Peyer's patch (tissue), 4 donors: ENCODE data around the gene EVL.

Experiments
- POLR2A ChIP-seq, 2 donors: fragments of 450-650 bp; IDR thresholded peaks; one replicate each; pipeline ENCODE4 v1.5.1; 2017; ENCODE audit warnings: antibody characterized with exemption in 2 of 2, mild to moderate bottlenecking in 2 of 2, moderate library complexity in 2 of 2
- TF ChIP-seq, protein P1 (sequence below), 6 experiments: fragments of 450-650 bp in 4 of 6; fragments of 200-600 bp in 2 of 6; sonication (generic) in 1 of 6; IDR thresholded peaks; one replicate each; pipeline ENCODE4 v1.5.1; 2017 to 2019; ENCODE audit warnings: antibody characterized with exemption in 6 of 6, mild to moderate bottlenecking in 3 of 6, moderate library complexity in 1 of 6

DNA sequence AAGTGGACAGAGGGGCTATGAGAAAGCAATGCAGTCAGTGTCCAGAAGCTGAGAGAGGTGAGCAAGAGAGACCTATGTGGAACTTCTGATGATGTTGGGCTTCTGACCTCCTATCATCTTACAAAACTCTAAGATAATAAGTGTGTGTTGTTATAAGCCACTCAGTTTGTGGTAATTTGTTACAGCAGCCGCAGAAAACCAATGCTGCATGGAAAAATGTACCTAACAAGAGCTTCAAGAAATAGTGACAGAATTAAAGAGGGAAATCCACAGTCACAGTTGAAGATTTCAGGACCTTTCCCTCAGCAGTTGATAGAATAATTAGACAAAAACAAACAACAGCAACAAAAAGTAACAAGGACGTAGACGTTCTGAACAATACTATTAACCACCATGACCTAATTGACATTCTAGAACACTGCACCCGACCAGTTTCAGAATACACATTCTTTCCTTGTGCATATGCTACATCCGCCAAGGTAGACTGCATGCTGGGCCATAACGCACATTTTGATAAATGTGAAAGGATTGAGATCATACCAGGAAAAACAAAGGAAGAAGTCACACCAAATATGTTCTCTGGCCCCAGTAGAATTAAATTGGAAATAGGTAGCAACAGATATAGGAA lies 1.8 kb upstream of the EVL start:
- no peak for TF ChIP-seq POLR2A (IDR thresholded peaks at IDR 0.05)
- TF ChIP-seq, protein P1, sequence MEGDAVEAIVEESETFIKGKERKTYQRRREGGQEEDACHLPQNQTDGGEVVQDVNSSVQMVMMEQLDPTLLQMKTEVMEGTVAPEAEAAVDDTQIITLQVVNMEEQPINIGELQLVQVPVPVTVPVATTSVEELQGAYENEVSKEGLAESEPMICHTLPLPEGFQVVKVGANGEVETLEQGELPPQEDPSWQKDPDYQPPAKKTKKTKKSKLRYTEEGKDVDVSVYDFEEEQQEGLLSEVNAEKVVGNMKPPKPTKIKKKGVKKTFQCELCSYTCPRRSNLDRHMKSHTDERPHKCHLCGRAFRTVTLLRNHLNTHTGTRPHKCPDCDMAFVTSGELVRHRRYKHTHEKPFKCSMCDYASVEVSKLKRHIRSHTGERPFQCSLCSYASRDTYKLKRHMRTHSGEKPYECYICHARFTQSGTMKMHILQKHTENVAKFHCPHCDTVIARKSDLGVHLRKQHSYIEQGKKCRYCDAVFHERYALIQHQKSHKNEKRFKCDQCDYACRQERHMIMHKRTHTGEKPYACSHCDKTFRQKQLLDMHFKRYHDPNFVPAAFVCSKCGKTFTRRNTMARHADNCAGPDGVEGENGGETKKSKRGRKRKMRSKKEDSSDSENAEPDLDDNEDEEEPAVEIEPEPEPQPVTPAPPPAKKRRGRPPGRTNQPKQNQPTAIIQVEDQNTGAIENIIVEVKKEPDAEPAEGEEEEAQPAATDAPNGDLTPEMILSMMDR (IDR thresholded peaks at IDR 0.05), result no peak
